DMS53 (cell line): ENCODE results near the gene CST5.
"Not testable (repeated sequence)": the region's sequence is repeated elsewhere in the genome, so short reads cannot be mapped to it uniquely, and the experiment has no call there.

Source experiments
- DNase-seq: peaks from one replicate; lab custom pipeline; 2025; lab: John Stamatoyannopoulos, UW

CST5 gene

DNA sequence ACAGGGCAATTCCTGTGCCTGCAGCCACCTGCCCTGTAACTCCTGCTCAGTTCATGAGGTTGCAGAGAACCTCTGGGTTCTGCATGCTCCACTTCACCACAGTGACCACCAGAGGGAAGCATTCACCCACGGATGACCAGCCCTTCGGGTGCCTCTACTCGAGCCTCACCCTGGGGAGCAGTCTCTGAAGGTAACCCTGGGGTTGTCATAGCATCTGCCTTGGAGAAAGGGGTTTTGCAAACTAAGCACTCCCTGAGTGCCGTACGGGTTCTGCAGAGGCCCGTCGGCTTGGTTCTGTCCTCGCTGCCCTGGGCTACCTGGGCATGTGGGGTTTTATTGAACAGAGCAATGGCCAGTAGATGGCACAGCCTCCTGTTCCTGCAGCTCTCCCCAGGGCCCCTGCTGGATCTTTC, 10.2 kb upstream of the CST5 start:
- DNase-seq, result peak; percentile 79

DNA sequence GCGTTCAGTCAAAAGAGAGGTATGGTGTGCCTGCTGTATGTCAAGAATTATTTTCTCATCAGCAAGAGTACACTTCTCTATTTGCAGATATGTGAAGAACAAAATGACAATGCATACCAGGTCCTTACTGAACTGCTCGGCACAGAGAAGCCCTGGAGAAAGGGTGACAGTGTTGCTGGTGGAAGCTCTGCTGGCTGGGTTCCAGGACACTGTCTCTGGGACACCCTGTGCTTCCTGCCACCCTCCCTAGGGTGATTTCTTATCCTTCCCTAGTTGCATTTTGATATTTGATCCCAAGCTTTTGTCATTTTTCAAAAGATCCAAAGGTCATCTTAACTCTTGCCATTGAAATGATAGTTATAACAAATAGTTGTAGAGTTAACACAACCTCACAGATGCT, 8.3 kb upstream of the CST5 start:
- no peak for DNase-seq

- DNase-seq, result no peak
Measured at GRCh38 chr20:23884771-23885162, 5.2 kb upstream of the CST5 start.

DNA sequence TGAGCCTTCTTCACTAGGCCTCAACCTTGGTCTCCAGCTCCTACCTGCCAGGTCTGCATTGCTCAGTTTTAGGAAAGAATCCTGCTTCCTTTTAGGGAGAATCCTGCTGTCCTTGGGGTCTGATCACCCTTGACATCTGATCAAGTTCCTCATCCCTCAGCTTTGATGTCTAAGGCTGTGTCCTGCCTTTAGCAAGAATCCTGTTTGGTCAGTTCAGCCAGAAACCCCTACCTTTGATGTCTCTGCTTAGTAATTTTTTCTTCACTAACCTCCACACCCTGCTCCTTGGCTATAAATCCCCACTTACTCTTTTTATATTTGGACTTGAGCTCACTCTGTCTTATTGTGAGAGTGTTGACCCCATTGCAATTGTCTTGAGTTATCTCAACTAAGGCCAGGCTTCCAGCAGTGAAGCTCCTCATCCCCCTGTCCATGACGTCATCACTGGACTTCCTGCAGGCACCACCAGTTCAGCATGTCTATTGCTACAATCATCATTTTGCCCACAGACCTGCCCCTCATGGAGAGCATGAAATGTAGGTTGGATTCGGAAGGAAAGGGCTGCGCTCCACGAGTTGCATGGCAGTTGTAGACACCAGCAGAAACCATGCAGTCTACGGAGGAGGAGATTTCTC, 4.7 kb upstream of the CST5 start:
- no peak for DNase-seq

GRCh38 chr20:23881371-23881770, 1.8 kb upstream of the CST5 start:
- DNase-seq, result no peak

- no peak for DNase-seq
Measured at GRCh38 chr20:23880417-23880816, 869 bp upstream of the CST5 start.

DNA sequence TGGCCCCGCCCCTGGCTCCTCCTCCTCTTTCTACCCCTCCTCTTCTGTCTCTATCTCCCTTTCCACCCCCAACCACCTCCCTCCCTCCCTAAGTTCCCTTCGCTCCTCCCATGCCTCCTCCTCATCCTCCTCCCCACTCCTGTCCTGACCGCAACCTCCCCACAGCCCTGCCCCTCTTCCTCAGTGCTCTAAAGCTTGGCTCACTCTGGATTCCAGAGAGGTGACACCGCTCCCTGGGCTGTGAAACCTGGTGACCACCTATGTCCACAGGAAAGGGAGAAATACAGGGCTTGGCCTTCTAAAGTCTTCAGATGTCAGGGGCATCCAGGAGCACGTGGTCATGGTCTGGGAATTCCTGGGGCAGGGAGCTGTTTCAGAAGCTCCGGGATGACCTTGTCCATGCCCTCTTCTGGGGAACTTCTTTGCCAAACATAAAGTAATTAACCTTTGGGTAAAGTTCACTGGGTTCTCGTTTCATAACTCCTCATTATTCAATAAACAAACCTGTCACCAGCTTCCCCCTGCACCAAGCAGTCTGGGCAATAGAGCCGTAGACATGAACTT, 345 bp upstream of the CST5 start:
- DNase-seq, result no peak

- DNase-seq, result no peak
Measured at GRCh38 chr20:23878787-23879186, 761 bp downstream of the CST5 start.

DNA sequence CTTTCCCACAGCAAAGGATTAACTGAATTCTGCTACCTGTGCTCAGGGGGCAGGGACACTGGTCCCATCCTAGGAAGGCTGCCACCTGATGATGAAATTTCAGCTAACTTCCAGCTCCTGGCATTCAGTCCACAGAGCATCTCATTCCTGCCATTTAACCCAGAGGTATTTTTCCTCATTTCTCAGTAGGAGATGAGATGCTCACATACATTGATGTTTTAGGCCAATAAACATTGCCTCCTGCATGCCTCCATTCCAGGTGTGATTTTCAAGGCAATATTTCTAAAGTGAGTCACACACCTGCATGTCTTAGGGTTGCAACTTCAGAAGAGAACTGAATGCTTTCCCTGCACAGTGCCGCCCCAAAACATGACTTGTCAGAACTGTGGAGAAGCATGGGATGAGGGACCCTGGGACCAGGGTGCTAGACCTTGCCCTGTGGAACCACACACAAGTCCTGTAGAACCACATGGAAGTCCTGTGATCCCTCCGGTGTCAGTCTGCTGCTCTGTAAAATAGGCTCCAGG, 1.5 kb downstream of the CST5 start:
- DNase-seq, result not testable (repeated sequence)

- DNase-seq, result no peak
Measured at GRCh38 chr20:23877524-23877923, 2.0 kb downstream of the CST5 start.

GRCh38 chr20:23875606-23876237, 3.8 kb downstream of the CST5 start:
- no peak for DNase-seq

DNA sequence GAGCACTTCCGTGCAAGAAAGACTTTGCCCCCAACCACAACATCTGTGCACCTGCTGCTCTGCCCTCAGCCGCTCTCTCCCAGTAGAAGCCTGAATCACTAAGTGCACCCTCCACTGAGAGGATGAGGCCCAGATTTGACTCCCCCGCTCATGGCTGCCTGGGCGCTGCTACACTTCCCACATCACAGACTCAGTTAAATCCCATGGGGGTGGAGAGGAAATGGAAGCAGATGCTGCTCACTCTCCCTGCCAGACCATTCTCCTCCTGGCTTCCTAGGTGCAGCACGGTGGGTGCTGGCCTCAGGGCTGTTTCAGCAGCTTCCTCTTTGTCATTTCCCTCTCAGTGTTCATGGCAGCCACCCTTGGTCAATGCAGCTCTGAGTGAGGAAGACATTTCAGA, 4.8 kb downstream of the CST5 start:
- no peak for DNase-seq

DNA sequence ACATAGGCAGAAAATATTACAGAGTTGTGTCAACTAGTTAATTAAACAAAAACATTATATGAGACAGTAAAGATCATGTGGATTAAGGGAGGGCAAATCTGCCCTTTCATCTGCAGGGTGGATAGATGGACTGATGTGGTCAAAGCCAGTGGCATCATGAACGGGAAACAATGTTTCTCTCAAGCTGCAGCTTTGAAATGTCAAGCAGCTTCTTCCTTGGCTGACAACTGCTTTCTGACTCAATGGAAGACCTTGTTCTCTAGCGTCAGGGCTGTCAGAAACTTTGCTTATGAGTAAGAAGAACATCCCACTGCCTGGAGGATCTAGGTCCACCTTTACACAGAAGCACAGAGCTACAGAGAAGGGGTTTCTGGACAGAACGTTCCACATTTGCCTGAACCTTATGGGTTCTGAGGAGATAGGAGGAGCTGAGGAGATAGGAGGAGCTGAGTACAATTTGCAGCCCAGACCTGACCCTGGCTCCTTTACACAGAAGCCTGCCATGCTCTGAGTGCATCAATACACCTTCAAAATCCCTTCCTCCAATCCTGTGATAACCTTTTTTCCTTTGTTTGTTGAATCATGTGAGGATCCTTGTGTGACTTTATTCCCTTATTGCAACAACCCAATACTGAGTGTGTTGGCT, 6.1 kb downstream of the CST5 start:
- DNase-seq, result no peak

DNA sequence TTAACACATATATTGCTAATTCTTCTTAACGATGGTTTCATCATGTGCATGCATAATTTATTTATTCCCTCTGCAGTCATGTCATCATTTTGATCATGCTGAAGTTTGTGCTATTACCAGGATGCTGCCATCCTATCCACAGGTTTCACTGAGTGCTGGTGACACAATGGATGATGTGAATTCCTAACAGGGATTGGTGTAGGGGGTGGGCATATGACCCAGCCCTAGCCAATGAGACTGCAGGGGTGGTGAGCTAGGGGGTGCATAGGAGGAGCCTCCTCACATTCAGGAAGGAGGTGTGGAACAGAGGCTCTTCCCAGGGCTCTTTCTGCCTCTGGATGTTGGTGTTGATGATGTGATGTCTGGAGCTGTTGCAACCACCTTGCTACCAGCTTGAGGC, 7.5 kb downstream of the CST5 start:
- DNase-seq, result no peak

DNA sequence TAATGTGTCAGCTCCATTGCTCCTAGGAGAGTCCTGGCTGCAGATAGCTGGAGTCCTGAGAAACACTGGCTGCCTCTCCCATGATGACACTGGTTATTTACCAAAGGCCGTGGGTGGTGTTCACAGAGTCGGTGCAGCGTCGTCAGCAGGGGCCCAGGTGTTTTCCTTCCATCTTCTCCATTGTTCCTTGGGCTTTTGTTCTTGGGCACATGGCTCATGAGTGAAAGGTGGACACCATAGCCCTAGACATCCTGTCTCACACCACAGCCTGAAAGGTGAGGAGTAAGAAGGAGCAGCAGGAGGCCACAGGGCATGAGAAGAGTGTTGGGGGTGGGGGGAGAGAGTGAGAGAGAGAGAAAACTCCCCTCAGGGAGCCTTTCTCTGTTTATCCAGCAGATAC, 9.1 kb downstream of the CST5 start:
- DNase-seq, result no peak

GRCh38 chr20:23869520-23869919, 10.0 kb downstream of the CST5 start:
- DNase-seq, result no peak

DNA sequence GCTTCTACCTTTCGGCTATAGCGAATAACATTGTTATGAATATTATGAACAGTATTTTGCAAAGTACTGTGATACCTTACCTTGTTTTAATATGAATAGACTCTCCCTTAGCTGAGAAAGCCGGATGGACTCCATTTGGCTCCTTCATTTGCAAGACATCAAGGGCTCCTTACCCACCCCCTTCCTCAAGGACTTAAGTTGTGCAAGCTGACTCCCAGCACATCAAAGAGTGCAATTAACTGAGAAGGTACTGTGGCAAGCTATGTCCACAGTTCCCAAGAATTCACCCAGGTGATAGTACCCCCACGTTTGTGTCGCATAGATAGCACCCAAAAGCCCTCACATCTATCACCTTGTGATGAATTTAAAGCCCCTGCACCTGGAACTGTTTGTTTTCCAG, 11.2 kb downstream of the CST5 start:
- DNase-seq, result no peak

DNA sequence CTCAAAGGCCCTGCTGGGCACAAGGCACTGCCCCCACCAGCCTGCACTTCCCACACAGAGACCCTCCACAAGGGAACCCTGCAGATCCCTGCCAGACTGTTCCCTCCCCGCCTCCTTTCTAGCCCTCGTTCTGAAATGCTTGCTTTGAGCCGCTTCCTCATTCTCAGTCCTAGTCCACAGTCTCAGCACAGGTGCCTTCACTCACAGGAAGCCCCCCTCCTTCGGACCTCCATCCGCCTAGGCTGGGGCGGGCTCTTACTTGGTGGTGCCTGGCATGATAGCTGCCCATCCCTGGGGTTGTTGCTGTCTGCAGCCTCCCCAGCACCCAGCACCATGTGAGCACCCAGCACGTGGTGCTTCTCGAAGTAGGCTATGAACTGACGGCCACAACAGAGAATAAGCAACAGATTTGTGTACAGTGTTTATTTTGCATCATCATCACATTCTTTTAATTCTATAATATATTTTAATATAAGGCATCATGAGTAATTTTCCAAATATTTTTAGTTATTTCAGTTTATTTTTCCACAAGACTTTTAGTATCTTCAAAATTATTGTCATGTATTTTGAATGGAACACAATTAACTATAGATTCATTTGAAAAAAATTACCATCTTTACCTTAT, 12.3 kb downstream of the CST5 start:
- no peak for DNase-seq

DNA sequence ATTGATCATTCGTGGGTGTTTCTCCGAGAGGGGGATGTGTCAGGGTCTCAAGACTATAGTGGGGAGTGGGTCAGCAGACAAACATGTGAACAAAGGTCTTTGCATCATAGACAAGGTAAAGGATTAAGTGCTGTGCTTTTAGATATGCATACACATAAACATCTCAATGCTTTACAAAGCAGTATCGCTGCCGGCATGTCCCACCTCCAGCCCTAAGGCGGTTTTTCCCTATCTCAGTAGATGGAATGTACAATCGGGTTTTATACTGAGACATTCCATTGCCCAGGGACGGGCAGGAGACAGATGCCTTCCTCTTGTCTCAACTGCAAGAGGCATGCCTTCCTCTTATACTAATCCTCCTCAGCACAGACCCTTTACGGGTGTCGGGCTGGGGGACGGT, 18.8 kb downstream of the CST5 start:
- not testable (repeated sequence) for DNase-seq

DNA sequence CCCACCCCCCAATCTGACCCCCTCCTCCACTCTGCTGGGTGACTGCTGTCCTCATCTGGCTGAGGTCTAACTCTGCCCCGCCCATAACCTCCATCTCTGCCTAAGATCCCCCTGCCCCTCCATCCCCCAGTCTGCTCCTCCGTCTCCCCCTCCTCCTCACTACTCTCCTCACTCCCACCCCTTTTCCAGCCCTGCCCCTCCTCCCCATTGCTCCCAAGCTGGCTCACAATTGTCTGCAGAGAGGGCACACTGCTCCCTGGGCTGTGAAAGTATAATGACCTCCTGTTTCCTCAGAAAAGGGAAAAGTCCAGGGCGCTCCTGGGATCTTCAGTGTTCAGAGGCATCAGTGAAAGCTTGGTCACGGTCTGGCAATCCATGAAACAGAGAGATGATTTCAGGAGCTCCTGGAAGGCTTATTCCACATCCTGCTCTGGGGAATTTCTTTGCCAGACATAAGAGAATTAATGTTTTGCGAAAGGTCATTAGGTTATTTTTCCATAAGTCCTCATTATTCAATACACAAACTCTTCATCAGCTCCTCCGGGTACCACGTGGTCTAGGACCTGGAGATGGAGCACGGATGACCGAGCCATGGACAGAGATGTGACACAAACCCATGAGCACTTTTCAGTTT, 21.5 kb downstream of the CST5 start:
- no peak for DNase-seq

DNA sequence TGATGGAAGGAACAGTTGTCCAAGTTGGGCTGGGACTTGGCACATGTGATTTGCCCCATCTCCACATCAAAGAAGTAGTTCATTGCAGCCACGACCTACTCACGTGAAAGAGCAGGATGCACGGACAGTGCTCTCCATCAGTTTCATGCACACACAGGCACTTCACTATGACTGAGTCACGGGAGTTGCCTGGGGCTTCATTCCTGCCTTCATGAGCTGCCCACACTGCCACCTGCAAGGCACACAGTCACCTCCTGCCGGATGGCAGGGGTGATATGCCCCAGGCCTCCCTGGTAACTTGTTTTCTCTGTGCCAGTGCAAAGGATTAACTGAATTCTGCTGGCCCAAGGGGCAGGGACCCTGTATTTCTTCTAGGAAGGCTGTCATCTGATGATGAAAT, 22.8 kb downstream of the CST5 start:
- no peak for DNase-seq

DNA sequence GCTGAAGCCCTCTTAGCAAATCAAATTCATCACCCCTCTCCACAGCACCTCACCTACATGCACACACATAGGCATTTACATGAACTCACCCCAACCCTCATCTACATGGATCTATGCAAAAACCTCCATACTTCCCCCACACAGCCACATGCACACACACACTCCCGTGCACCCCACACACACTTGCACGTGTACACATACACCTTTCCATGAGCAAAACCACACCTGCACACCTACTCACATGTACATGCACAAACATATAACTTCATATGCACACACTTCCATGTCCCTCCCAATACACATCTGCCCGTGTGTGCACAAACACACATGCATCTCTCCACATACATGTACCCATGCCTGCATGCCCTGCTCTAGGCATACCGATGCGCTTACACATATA, 23.3 kb downstream of the CST5 start:
- no peak for DNase-seq
